ENCODE results near the gene KIF6.
"Not testable (repeated sequence)": the region's sequence is repeated elsewhere in the genome, so short reads cannot be mapped to it uniquely, and the experiment has no call there.

The KIF6 gene

GRCh38 chr6:39752835-39753724, 27.9 kb upstream of the KIF6 start:
- TF ChIP-seq CTCF (IDR thresholded peaks at IDR 0.05; ENCODE audit: low read length, missing control alignments): no peak

GRCh38 chr6:39746795-39747194, 21.6 kb upstream of the KIF6 start:
- DNase-seq (ENCODE audit: low read depth): no peak
- TF ChIP-seq CTCF (IDR thresholded peaks at IDR 0.05; ENCODE audit: low read length, missing control alignments): no peak
- no peak overlapping the region for H3K4me3 ChIP-seq (replicated peaks; ENCODE audit: low read depth, low read length)

More at GRCh38 chr6:39752835-39753724, 27.9 kb upstream of the KIF6 start:
- DNase-seq (ENCODE audit: low read depth): no peak
- no peak overlapping the region for H3K4me3 ChIP-seq (replicated peaks; ENCODE audit: low read depth, low read length)

GRCh38 chr6:39733704-39734103, 8.5 kb upstream of the KIF6 start:
- no peak overlapping the region for H3K4me3 ChIP-seq (replicated peaks; ENCODE audit: low read depth, low read length)
- TF ChIP-seq CTCF (IDR thresholded peaks at IDR 0.05; ENCODE audit: low read length, missing control alignments): no peak
- no peak for DNase-seq (ENCODE audit: low read depth)

GRCh38 chr6:39731565-39731964, 6.4 kb upstream of the KIF6 start:
- TF ChIP-seq CTCF (IDR thresholded peaks at IDR 0.05; ENCODE audit: low read length, missing control alignments): no peak
- DNase-seq (ENCODE audit: low read depth): no peak
- no peak overlapping the region for H3K4me3 ChIP-seq (replicated peaks; ENCODE audit: low read depth, low read length)

- TF ChIP-seq CTCF (IDR thresholded peaks at IDR 0.05; ENCODE audit: low read length, missing control alignments): no peak
- no peak overlapping the region for H3K4me3 ChIP-seq (replicated peaks; ENCODE audit: low read depth, low read length)
- no peak for DNase-seq (ENCODE audit: low read depth)
Measured at GRCh38 chr6:39729945-39730344, 4.7 kb upstream of the KIF6 start.

GRCh38 chr6:39725632-39725997, 407 bp upstream of the KIF6 start:
- TF ChIP-seq CTCF (IDR thresholded peaks at IDR 0.05; ENCODE audit: low read length, missing control alignments): no peak
- DNase-seq (ENCODE audit: low read depth): no peak
- H3K4me3 ChIP-seq (replicated peaks; ENCODE audit: low read depth, low read length): peak overlapping the region; percentile 73

GRCh38 chr6:39723350-39723749, 1.9 kb downstream of the KIF6 start:
- DNase-seq (ENCODE audit: low read depth); H3K4me3 ChIP-seq (replicated peaks; ENCODE audit: low read depth, low read length): not testable (repeated sequence)

Data from fibroblast of pulmonary artery (primary cell).